Gastrocnemius medialis (tissue), 4 donors: ENCODE measurements around the gene ASPG.

Experiments
- CTCF ChIP-seq, 5 experiments: fragments of 450-650 bp in 3 of 5; fragments of 200-600 bp in 2 of 5; sonication (generic) in 2 of 5; IDR thresholded peaks in 4 of 5; conservative IDR thresholded peaks in 1 of 5; 1 replicate in 4 of 5; 2 replicates in 1 of 5; pipeline ENCODE4 v1.5.1; 2016 to 2019; ENCODE audit warnings: antibody characterized with exemption in 5 of 5, mild to moderate bottlenecking in 3 of 5, moderate library complexity in 3 of 5
- POLR2A ChIP-seq, 2 donors: fragments of 450-650 bp; IDR thresholded peaks; one replicate each; pipeline ENCODE4 v1.6.1; 2017; ENCODE audit warnings: antibody characterized with exemption in 2 of 2, mild to moderate bottlenecking in 2 of 2, moderate library complexity in 2 of 2

DNA sequence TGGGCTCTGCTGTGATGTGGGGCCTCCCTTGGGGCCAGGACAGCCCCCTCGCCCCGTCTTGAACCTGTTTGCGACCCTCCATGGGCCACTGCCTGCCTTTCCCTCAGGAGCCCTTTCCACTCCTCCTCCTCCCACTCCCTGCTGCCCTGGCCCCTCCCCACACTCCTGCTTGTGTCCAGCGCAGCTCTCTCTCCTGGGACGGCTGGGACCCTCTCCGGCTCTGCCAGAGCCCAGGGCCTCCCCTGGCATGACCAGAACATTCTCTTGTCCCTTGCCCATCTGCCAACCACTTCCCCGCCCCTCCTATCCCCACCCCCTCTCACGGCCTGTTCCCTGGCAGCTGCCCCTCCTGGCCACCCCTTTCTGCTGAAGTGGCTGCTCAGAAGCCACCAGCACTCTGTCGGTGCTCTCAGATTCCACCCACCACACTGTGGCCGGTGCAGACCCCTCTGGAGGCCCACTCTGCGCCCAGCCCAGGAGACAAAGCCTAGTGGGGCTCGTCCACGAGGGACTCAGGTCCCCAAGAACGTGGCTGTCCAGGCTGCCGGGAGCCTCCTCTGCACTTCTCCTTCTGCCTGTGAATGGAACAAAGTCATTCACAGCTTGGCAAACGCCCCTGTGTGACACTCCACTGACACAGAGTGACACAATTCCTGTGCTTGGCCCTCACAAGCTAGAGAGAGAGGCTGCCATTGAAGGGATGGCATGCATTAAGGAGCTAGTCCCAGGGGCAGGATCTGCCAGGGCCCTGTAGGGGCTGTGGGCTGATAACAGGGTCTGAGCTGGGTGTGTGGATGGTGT is 1.4 kb downstream of the ASPG start:
- no peak for TF ChIP-seq CTCF (IDR thresholded peaks at IDR 0.05 in 4 of 5, conservative IDR thresholded peaks at IDR 0.05 in 1 of 5)
- no peak for TF ChIP-seq POLR2A (IDR thresholded peaks at IDR 0.05)
